CD4-positive, alpha-beta T cell (primary cell): ENCODE measurements around the gene SORL1. TPM values are rescaled to one million over a fixed set of nuclear protein-coding genes. Genes with fewer than 3 reads are reported as not detected.

Experiments
- ATAC-seq: fragments of 200-7000 bp; cut with Tn5 transposase; one replicate; pipeline ENCODE4 v1.10.0; 2022; ENCODE audit warnings: mild to moderate bottlenecking; ENCODE audit not compliant: poor library complexity
- CTCF ChIA-PET: fragments of 350-600 bp; sonication (Branson Sonifier 250); formaldehyde crosslinking; loops from one replicate; lab custom pipeline; 2021; ENCODE audit warnings: antibody characterized with exemption, inconsistent platforms; lab: Charles Lee
- POLR2A ChIA-PET: fragments of 350-600 bp; sonication (Branson Sonifier 250); formaldehyde crosslinking; loops from one replicate; lab custom pipeline; 2021; ENCODE audit warnings: antibody characterized with exemption, inconsistent platforms; lab: Charles Lee
- DNase-seq, 14 experiments: peaks; one replicate each; pipeline ENCODE4 v3.0.0-alpha.2; 2013 to 2020; ENCODE audit warnings: mixed read lengths in 2 of 14
- H3K27ac ChIP-seq, 2 donors: one replicate each; pipeline versions ENCODE4 v1.5.1 to v1.7.0; 2013; ENCODE audit warnings: low read length in 2 of 2, low read depth in 1 of 2, mild to moderate bottlenecking in 1 of 2
- H3K27me3 ChIP-seq, 2 experiments: 1 replicate in 1 of 2; 2 replicates in 1 of 2; pipeline versions ENCODE4 v1.6.1 to v1.7.0; 2013; ENCODE audit warnings: low read length in 2 of 2, control low read depth in 1 of 2, mild to moderate bottlenecking in 1 of 2, moderate library complexity in 1 of 2; ENCODE audit not compliant: insufficient read depth in 2 of 2, control insufficient read depth in 1 of 2
- H3K36me3 ChIP-seq: one replicate; pipeline ENCODE4 v1.6.1; 2013; ENCODE audit warnings: low read length, control low read depth; ENCODE audit not compliant: insufficient read depth
- H3K4me1 ChIP-seq: one replicate; pipeline ENCODE4 v1.6.1; 2013; ENCODE audit warnings: low read length, control low read depth; ENCODE audit not compliant: insufficient read depth
- H3K4me3 ChIP-seq: one replicate; pipeline ENCODE4 v1.5.1; 2013; ENCODE audit warnings: mild to moderate bottlenecking, low read length, moderate library complexity
- H3K9me3 ChIP-seq, 2 experiments: 1 replicate in 1 of 2; 2 replicates in 1 of 2; pipeline versions ENCODE4 v1.6.1 to v1.7.0; 2013; ENCODE audit warnings: low read length in 2 of 2, mild to moderate bottlenecking in 2 of 2, control low read depth in 1 of 2, moderate library complexity in 1 of 2; ENCODE audit not compliant: control insufficient read depth in 1 of 2, insufficient read depth in 1 of 2
- H3K27ac Mint-ChIP-seq: one replicate; pipeline ENCODE4 v1.8.0; 2020; ENCODE audit warnings: mixed read lengths
- H3K27me3 Mint-ChIP-seq: one replicate; pipeline ENCODE4 v1.8.0; 2021; ENCODE audit warnings: mixed read lengths
- H3K36me3 Mint-ChIP-seq: one replicate; pipeline ENCODE4 v1.8.0; 2021; ENCODE audit warnings: low read depth, mixed read lengths
- H3K4me1 Mint-ChIP-seq: one replicate; pipeline ENCODE4 v1.8.0; 2021; ENCODE audit warnings: low read depth, mixed read lengths
- H3K4me3 Mint-ChIP-seq: one replicate; pipeline ENCODE4 v1.8.0; 2020; ENCODE audit warnings: mild to moderate bottlenecking, mixed read lengths
- H3K9me3 Mint-ChIP-seq: one replicate; pipeline ENCODE4 v1.8.0; 2020; ENCODE audit warnings: mixed read lengths
- CTCF ChIP-seq: fragments of 200-600 bp; IDR thresholded peaks from one replicate; pipeline ENCODE4 v1.8.0; 2022; ENCODE audit warnings: antibody characterized with exemption, mild to moderate bottlenecking
- intact Hi-C, 2 experiments: fragments of 100-400 bp; cut with DNase I in 1 of 2; cut with micrococcal nuclease in 1 of 2; formaldehyde crosslinking; loops; one replicate each; pipeline versions ENCODE4 v1.15.1 to v1.9.0; 2023 to 2025; cut with DNase I, micrococcal nuclease
- total RNA-seq, 174 experiments: library from RNA in 2 of 174; stranded (reverse) in 2 of 174; gene quantifications; one replicate each; pipeline ENCODE4 v1.2.3 and lab custom pipeline; 2021 to 2026

Gene SORL1
- total RNA-seq, 2 experiments from 2014 or later: 235 to 241 TPM

- DNase-seq: no peak
- POLR2A ChIA-PET: interaction anchor here (1.1 kb wide), 1 partner anchor 76 kb away, joined by 4 read pairs; no protein-coding TSS in a partner anchor
- Histone ChIP-seq H3K27me3 (no peaks in the 10 kb centered on the region), H3K9me3 (no peaks in the 10 kb centered on the region), H3K36me3 (peaks cover 83% of the 10 kb centered on the region), H3K4me3 (no peak overlapping the region), H3K4me1 (peaks cover 22% of the 10 kb centered on the region), H3K27ac (no peak overlapping the region)
- Mint-ChIP-seq H3K4me1 (peaks cover 71% of the 10 kb centered on the region), H3K36me3 (peaks cover 95% of the 10 kb centered on the region), H3K27ac (peak overlapping the region; percentile 38), H3K9me3 (no peaks in the 10 kb centered on the region), H3K27me3 (no peaks in the 10 kb centered on the region), H3K4me3 (no peak overlapping the region)
- ATAC-seq: no peak
- intact Hi-C loops: loop anchor here in 1 of 2 experiments (5.0 kb wide), 1 partner anchor 38 kb away; no protein-coding TSS in a partner anchor
- CTCF ChIA-PET: no interaction called here
- no peak for TF ChIP-seq CTCF
Measured at GRCh38 chr11:121543836-121544380, 91.8 kb downstream of the SORL1 start.

GRCh38 chr11:121544956-121545355 lies 92.8 kb downstream of the SORL1 start:
- peak in 7 of 14 experiments; percentile 8 to 52 (median 20) for DNase-seq
- TF ChIP-seq CTCF: no peak
- no peak overlapping the region for H3K4me3 ChIP-seq
- intact Hi-C loops: loop anchor here in 1 of 2 experiments (5.0 kb wide), 1 partner anchor 37 kb away; no protein-coding TSS in a partner anchor
- ChIA-PET POLR2A (interaction anchor here (0.6 to 1.6 kb wide), 3 partner anchors 46 to 95 kb away, joined by 3 to 4 read pairs (median 3); no protein-coding TSS in a partner anchor), CTCF (no interaction called here)
- no peak overlapping the region for H3K4me3 Mint-ChIP-seq
- H3K4me1 Mint-ChIP-seq: peaks cover 64% of the 10 kb centered on the region
- H3K36me3 ChIP-seq: peaks cover 84% of the 10 kb centered on the region
- no peaks in the 10 kb centered on the region for H3K27me3 ChIP-seq
- peaks cover 22% of the 10 kb centered on the region for H3K4me1 ChIP-seq
- H3K27me3 Mint-ChIP-seq: no peaks in the 10 kb centered on the region
- H3K9me3 ChIP-seq: no peaks in the 10 kb centered on the region
- peaks cover 96% of the 10 kb centered on the region for H3K36me3 Mint-ChIP-seq
- H3K9me3 Mint-ChIP-seq: no peaks in the 10 kb centered on the region
- peak overlapping the region; percentile 6 to 32 for H3K27ac ChIP-seq
- peak; percentile 78 for ATAC-seq
- H3K27ac Mint-ChIP-seq: peak overlapping the region; percentile 38

GRCh38 chr11:121547574-121547973 lies 95.5 kb downstream of the SORL1 start:
- H3K4me3 ChIP-seq: no peak overlapping the region
- Mint-ChIP-seq H3K4me3 (no peak overlapping the region), H3K27me3 (no peaks in the 10 kb centered on the region), H3K27ac (peak overlapping the region; percentile 69), H3K4me1 (peaks cover 52% of the 10 kb centered on the region), H3K36me3 (peaks cover 96% of the 10 kb centered on the region), H3K9me3 (no peaks in the 10 kb centered on the region)
- H3K9me3 ChIP-seq: no peaks in the 10 kb centered on the region
- intact Hi-C loops: no loop called here
- H3K27ac ChIP-seq: no peak overlapping the region
- TF ChIP-seq CTCF: no peak
- H3K36me3 ChIP-seq: peaks cover 89% of the 10 kb centered on the region
- ChIA-PET POLR2A (interaction anchor here (1.2 kb wide), 1 partner anchor 248 kb away, joined by 3 read pairs; no protein-coding TSS in a partner anchor), CTCF (interaction anchor here (0.7 to 1.7 kb wide), 2 partner anchors 16 to 20 kb away, joined by 3 to 4 read pairs; no protein-coding TSS in a partner anchor)
- peaks cover 22% of the 10 kb centered on the region for H3K4me1 ChIP-seq
- no peaks in the 10 kb centered on the region for H3K27me3 ChIP-seq
- ATAC-seq (no peak), DNase-seq (no peak)
